SU-DHL-6 (cell line): Measurements from ENCODE around the gene REXO4.

Experiments used
- H2AFZ ChIP-seq: fragments of 200-600 bp; sonication (generic); 2 replicates; pipeline ENCODE4 v1.6.1; 2014; ENCODE audit warnings: low read depth, mild to moderate bottlenecking, moderate library complexity, mixed read lengths, antibody characterized with exemption, low read length; ENCODE audit not compliant: severe bottlenecking
- H3F3A ChIP-seq: fragments of 200-600 bp; shearing (Covaris generic); 2 replicates; pipeline ENCODE4 v1.6.0; 2016; ENCODE audit warnings: antibody characterized with exemption, mild to moderate bottlenecking; ENCODE audit not compliant: insufficient read depth
- H3K27ac ChIP-seq: fragments of 200-600 bp; sonication (generic); 2 replicates; pipeline ENCODE4 v1.5.1; 2016; ENCODE audit warnings: low read depth, mild to moderate bottlenecking, low read length, moderate library complexity, mixed read lengths
- H3K27me3 ChIP-seq: fragments of 200-600 bp; sonication (generic), shearing (Covaris generic); 2 replicates; pipeline ENCODE4 v1.6.0; 2014; ENCODE audit warnings: mild to moderate bottlenecking, low read length
- H3K36me3 ChIP-seq: fragments of 200-600 bp; sonication (generic); 2 replicates; pipeline ENCODE4 v1.6.1; 2014; ENCODE audit warnings: mild to moderate bottlenecking, low read length, mixed read lengths
- H3K4me2 ChIP-seq: fragments of 300-600, 200-600 bp; shearing (Covaris generic), sonication (generic); 2 replicates; pipeline ENCODE4 v1.6.0; 2014; ENCODE audit warnings: low read length, low read depth, mild to moderate bottlenecking; ENCODE audit not compliant: poor library complexity, severe bottlenecking
- H3K4me3 ChIP-seq: fragments of 200-600 bp; sonication (generic); 2 replicates; pipeline ENCODE4 v1.5.1; 2014; ENCODE audit warnings: antibody characterized with exemption, low read length, mild to moderate bottlenecking, mixed read lengths; ENCODE audit not compliant: insufficient read depth, poor library complexity, severe bottlenecking
- H3K79me2 ChIP-seq: fragments of 200-600 bp; sonication (generic); 2 replicates; pipeline ENCODE4 v1.6.1; 2014; ENCODE audit warnings: mild to moderate bottlenecking, low read length, moderate library complexity; ENCODE audit not compliant: insufficient read depth
- H3K9ac ChIP-seq: fragments of 200-600 bp; sonication (generic); 2 replicates; pipeline ENCODE4 v1.7.0; 2014; ENCODE audit warnings: mild to moderate bottlenecking, low read length
- H3K9me2 ChIP-seq: fragments of 200-600 bp; sonication (generic); replicated peaks from 2 replicates; pipeline ENCODE4 v1.6.1; 2014; ENCODE audit warnings: low read length; ENCODE audit not compliant: insufficient read depth
- H3K9me3 ChIP-seq: fragments of 200-600 bp; sonication (generic); 2 replicates; pipeline ENCODE4 v1.6.1; 2014; ENCODE audit warnings: low read length, mixed read lengths; ENCODE audit not compliant: insufficient read depth
- H4K20me1 ChIP-seq: fragments of 200-600 bp; sonication (generic); 2 replicates; pipeline ENCODE4 v1.6.1; 2014; ENCODE audit warnings: low read depth, mild to moderate bottlenecking, antibody characterized with exemption, low read length, moderate library complexity, mixed read lengths
- CTCF ChIP-seq: fragments of 200-600 bp; sonication (generic); IDR thresholded peaks from one replicate; pipeline ENCODE4 v1.5.1; 2017; ENCODE audit warnings: antibody characterized with exemption, mild to moderate bottlenecking, low read length, moderate library complexity; ENCODE audit not compliant: insufficient read depth, poor library complexity, severe bottlenecking
- EZH2phosphoT487 ChIP-seq: fragments of 200-600 bp; sonication (generic), shearing (Covaris generic); conservative IDR thresholded peaks from 2 replicates; pipeline ENCODE4 v1.6.1; 2018; ENCODE audit warnings: mild to moderate bottlenecking, antibody characterized with exemption, low read length, moderate library complexity, mixed read lengths

The REXO4 gene

GRCh38 chr9:133439337-133439736, 21.5 kb upstream of the REXO4 start:
- H3K79me2 ChIP-seq, result no peaks in the 10 kb centered on the region
- H3K27ac ChIP-seq, result no peak overlapping the region
- no peak overlapping the region for H3K9ac ChIP-seq
- no peak for TF ChIP-seq EZH2phosphoT487
- no peak for TF ChIP-seq CTCF
- H4K20me1 ChIP-seq, result no peaks in the 10 kb centered on the region
- H3K9me2 ChIP-seq, result no peaks in the 10 kb centered on the region
- H3K36me3 ChIP-seq, result no peaks in the 10 kb centered on the region
- no peaks in the 10 kb centered on the region for H3K27me3 ChIP-seq
- H3K9me3 ChIP-seq, result no peaks in the 10 kb centered on the region
- no peak overlapping the region for H2AFZ ChIP-seq
- no peak overlapping the region for H3K4me2 ChIP-seq
- H3F3A ChIP-seq, result no peaks in the 10 kb centered on the region
- no peak overlapping the region for H3K4me3 ChIP-seq

- H3K9ac ChIP-seq, result no peak overlapping the region
- no peak overlapping the region for H3K4me2 ChIP-seq
- no peaks in the 10 kb centered on the region for H3K36me3 ChIP-seq
- no peak overlapping the region for H3K27ac ChIP-seq
- no peaks in the 10 kb centered on the region for H3K79me2 ChIP-seq
- H3K9me2 ChIP-seq, result no peaks in the 10 kb centered on the region
- no peak overlapping the region for H2AFZ ChIP-seq
- TF ChIP-seq CTCF (no peak), EZH2phosphoT487 (no peak)
- H3F3A ChIP-seq, result no peaks in the 10 kb centered on the region
- H3K9me3 ChIP-seq, result no peaks in the 10 kb centered on the region
- H4K20me1 ChIP-seq, result no peaks in the 10 kb centered on the region
- H3K4me3 ChIP-seq, result no peak overlapping the region
- H3K27me3 ChIP-seq, result no peaks in the 10 kb centered on the region
Measured at GRCh38 chr9:133437753-133438531, 20.1 kb upstream of the REXO4 start.

- no peaks in the 10 kb centered on the region for H3K36me3 ChIP-seq
- H3K4me3 ChIP-seq, result no peak overlapping the region
- H3K9me2 ChIP-seq, result no peaks in the 10 kb centered on the region
- H2AFZ ChIP-seq, result no peak overlapping the region
- no peak overlapping the region for H3K4me2 ChIP-seq
- no peaks in the 10 kb centered on the region for H4K20me1 ChIP-seq
- H3K27ac ChIP-seq, result no peak overlapping the region
- no peaks in the 10 kb centered on the region for H3K9me3 ChIP-seq
- no peaks in the 10 kb centered on the region for H3K27me3 ChIP-seq
- no peaks in the 10 kb centered on the region for H3K79me2 ChIP-seq
- no peaks in the 10 kb centered on the region for H3F3A ChIP-seq
- H3K9ac ChIP-seq, result no peak overlapping the region
- TF ChIP-seq EZH2phosphoT487, result no peak
- no peak for TF ChIP-seq CTCF
Measured at GRCh38 chr9:133436681-133437080, 18.9 kb upstream of the REXO4 start.
